Ascending aorta (tissue), 2 donors: ENCODE results near the gene DDHD1. TPM values are rescaled to one million over a fixed set of nuclear protein-coding genes. Genes with fewer than 3 reads are reported as not detected.
A peak's percentile ranks its signal among the peaks of the same experiment; 100 is the strongest.

Experiments used
- DNase-seq, 2 donors: peaks; one replicate each; pipeline ENCODE4 v3.0.0-alpha.2; 2019; ENCODE audit warnings: low spot score in 2 of 2
- H3K27ac ChIP-seq, 2 donors: fragments of 200-600 bp; sonication (generic); one replicate each; pipeline ENCODE4 v1.5.1; 2016 to 2017; ENCODE audit warnings: mild to moderate bottlenecking in 1 of 2
- H3K27me3 ChIP-seq: fragments of 200-600 bp; sonication (generic); one replicate; pipeline ENCODE4 v1.5.1; 2017
- H3K36me3 ChIP-seq, 2 donors: fragments of 200-600 bp; sonication (generic); one replicate each; pipeline ENCODE4 v1.5.1; 2016
- H3K4me1 ChIP-seq, 2 donors: fragments of 200-600 bp; sonication (generic); one replicate each; pipeline ENCODE4 v1.5.1; 2016 to 2017; ENCODE audit warnings: mild to moderate bottlenecking in 1 of 2
- H3K4me3 ChIP-seq, 2 donors: fragments of 200-600 bp; sonication (generic); one replicate each; pipeline ENCODE4 v1.5.1; 2016 to 2017; ENCODE audit warnings: mild to moderate bottlenecking in 1 of 2
- H3K9me3 ChIP-seq, 2 donors: fragments of 200-600 bp; sonication (generic); one replicate each; pipeline ENCODE4 v1.5.1; 2016
- intact Hi-C: fragments of 100-400 bp; cut with DNase I; formaldehyde crosslinking; loops from one replicate; pipeline ENCODE4 v1.15.1; 2023
- total RNA-seq: library from RNA; depleted of rRNA; stranded (reverse); fragments of >200 nt; gene quantifications from one replicate; pipeline ENCODE4 v1.1.0, GENCODE V29; 2016
- TF ChIP-seq, protein P1 (sequence below), 3 experiments: fragments of 200-600 bp in 2 of 3; fragments of 450-650 bp in 1 of 3; sonication (generic) in 2 of 3; IDR thresholded peaks; one replicate each; pipeline ENCODE4 v1.5.1; 2016 to 2019; ENCODE audit warnings: antibody characterized with exemption in 3 of 3, mild to moderate bottlenecking in 1 of 3, moderate library complexity in 1 of 3

Gene DDHD1
- total RNA-seq, 1 donor from 2014 or later, result 21.3 TPM

GRCh38 chr14:53038629-53039028, 114.5 kb downstream of the DDHD1 start:
- intact Hi-C loops, result no loop called here
- no peak overlapping the region for H3K4me3 ChIP-seq
- no peak for DNase-seq
- TF ChIP-seq, protein P1, sequence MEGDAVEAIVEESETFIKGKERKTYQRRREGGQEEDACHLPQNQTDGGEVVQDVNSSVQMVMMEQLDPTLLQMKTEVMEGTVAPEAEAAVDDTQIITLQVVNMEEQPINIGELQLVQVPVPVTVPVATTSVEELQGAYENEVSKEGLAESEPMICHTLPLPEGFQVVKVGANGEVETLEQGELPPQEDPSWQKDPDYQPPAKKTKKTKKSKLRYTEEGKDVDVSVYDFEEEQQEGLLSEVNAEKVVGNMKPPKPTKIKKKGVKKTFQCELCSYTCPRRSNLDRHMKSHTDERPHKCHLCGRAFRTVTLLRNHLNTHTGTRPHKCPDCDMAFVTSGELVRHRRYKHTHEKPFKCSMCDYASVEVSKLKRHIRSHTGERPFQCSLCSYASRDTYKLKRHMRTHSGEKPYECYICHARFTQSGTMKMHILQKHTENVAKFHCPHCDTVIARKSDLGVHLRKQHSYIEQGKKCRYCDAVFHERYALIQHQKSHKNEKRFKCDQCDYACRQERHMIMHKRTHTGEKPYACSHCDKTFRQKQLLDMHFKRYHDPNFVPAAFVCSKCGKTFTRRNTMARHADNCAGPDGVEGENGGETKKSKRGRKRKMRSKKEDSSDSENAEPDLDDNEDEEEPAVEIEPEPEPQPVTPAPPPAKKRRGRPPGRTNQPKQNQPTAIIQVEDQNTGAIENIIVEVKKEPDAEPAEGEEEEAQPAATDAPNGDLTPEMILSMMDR (IDR thresholded peaks at IDR 0.05), result no peak
- H3K27me3 ChIP-seq, result no peaks in the 10 kb centered on the region
- no peak overlapping the region for H3K27ac ChIP-seq
- no peaks in the 10 kb centered on the region for H3K9me3 ChIP-seq
- peaks cover 3 to 28% of the 10 kb centered on the region in 2 donors for H3K4me1 ChIP-seq
- H3K36me3 ChIP-seq, result no peaks in the 10 kb centered on the region

GRCh38 chr14:53037016-53037415, 116.1 kb downstream of the DDHD1 start:
- Histone ChIP-seq H3K4me1 (peaks cover 3 to 30% of the 10 kb centered on the region in 2 donors), H3K27ac (no peak overlapping the region), H3K9me3 (no peaks in the 10 kb centered on the region), H3K27me3 (no peaks in the 10 kb centered on the region), H3K4me3 (no peak overlapping the region), H3K36me3 (no peaks in the 10 kb centered on the region)
- intact Hi-C loops, result no loop called here
- DNase-seq, result no peak
- TF ChIP-seq, protein P1 (IDR thresholded peaks at IDR 0.05), result no peak

GRCh38 chr14:53035336-53036210, 117.5 kb downstream of the DDHD1 start:
- intact Hi-C loops, result no loop called here
- Histone ChIP-seq H3K27ac (no peak overlapping the region), H3K4me1 (peaks cover 3 to 35% of the 10 kb centered on the region in 2 donors), H3K27me3 (no peaks in the 10 kb centered on the region), H3K36me3 (no peaks in the 10 kb centered on the region), H3K4me3 (no peak overlapping the region), H3K9me3 (no peaks in the 10 kb centered on the region)
- no peak for DNase-seq
- TF ChIP-seq, protein P1 (IDR thresholded peaks at IDR 0.05), result no peak

GRCh38 chr14:53034688-53035230, 118.4 kb downstream of the DDHD1 start:
- TF ChIP-seq, protein P1 (IDR thresholded peaks at IDR 0.05), result no peak
- intact Hi-C loops, result no loop called here
- peak overlapping the region; percentile 29 to 42 for H3K27ac ChIP-seq

GRCh38 chr14:53034036-53034435, 119.1 kb downstream of the DDHD1 start:
- Histone ChIP-seq H3K9me3 (no peaks in the 10 kb centered on the region), H3K27me3 (no peaks in the 10 kb centered on the region), H3K36me3 (no peaks in the 10 kb centered on the region), H3K4me3 (no peak overlapping the region), H3K4me1 (peaks cover 3 to 35% of the 10 kb centered on the region in 2 donors), H3K27ac (no peak overlapping the region)
- TF ChIP-seq, protein P1 (IDR thresholded peaks at IDR 0.05), result no peak
- intact Hi-C loops, result no loop called here
- DNase-seq, result no peak

More at GRCh38 chr14:53034688-53035230, 118.4 kb downstream of the DDHD1 start:
- no peaks in the 10 kb centered on the region for H3K9me3 ChIP-seq
- H3K27me3 ChIP-seq, result no peaks in the 10 kb centered on the region
- no peaks in the 10 kb centered on the region for H3K36me3 ChIP-seq
- peaks cover 3 to 35% of the 10 kb centered on the region in 2 donors for H3K4me1 ChIP-seq
- H3K4me3 ChIP-seq, result no peak overlapping the region
- no peak for DNase-seq
